Liver (tissue), 3 donors: Measurements from ENCODE around the gene TYSND1.

Experiments
- EGR1 ChIP-seq, 2 donors: IDR thresholded peaks; 2 replicates each; pipeline ENCODE4 v1.6.1; 2016 to 2018; ENCODE audit warnings: antibody characterized with exemption in 2 of 2, low read depth in 2 of 2
- FOXA1 ChIP-seq: IDR thresholded peaks from 2 replicates; pipeline ENCODE4 v1.6.1; 2016; ENCODE audit warnings: antibody characterized with exemption
- GABPA ChIP-seq, 2 donors: IDR thresholded peaks in 1 of 2; conservative IDR thresholded peaks in 1 of 2; 2 replicates each; pipeline ENCODE4 v1.6.1; 2016; ENCODE audit warnings: antibody characterized with exemption in 2 of 2, mild to moderate bottlenecking in 1 of 2, moderate library complexity in 1 of 2
- NR2F2 ChIP-seq: IDR thresholded peaks from 2 replicates; pipeline ENCODE4 v1.6.1; 2016; ENCODE audit warnings: antibody characterized with exemption
- RAD21 ChIP-seq, 2 donors: IDR thresholded peaks; 2 replicates each; pipeline ENCODE4 v1.6.1; 2016; ENCODE audit warnings: antibody characterized with exemption in 2 of 2, mild to moderate bottlenecking in 2 of 2
- RXRA ChIP-seq, 2 donors: IDR thresholded peaks; 2 replicates each; pipeline ENCODE4 v1.6.1; 2017 to 2018; ENCODE audit warnings: antibody characterized with exemption in 2 of 2, mild to moderate bottlenecking in 1 of 2
- SP1 ChIP-seq: IDR thresholded peaks from 2 replicates; pipeline ENCODE4 v1.6.1; 2018; ENCODE audit warnings: antibody characterized with exemption, mild to moderate bottlenecking
- TAF1 ChIP-seq: conservative IDR thresholded peaks from 2 replicates; pipeline ENCODE4 v1.6.1; 2016; ENCODE audit warnings: antibody characterized with exemption, mild to moderate bottlenecking
- YY1 ChIP-seq: IDR thresholded peaks from 2 replicates; pipeline ENCODE4 v1.6.1; 2016; ENCODE audit warnings: antibody characterized with exemption, mild to moderate bottlenecking
- TF ChIP-seq, protein P1 (sequence below): fragments of 150-350 bp; IDR thresholded peaks from 2 replicates; pipeline ENCODE4 v1.5.1; 2017; ENCODE audit warnings: improper control_type of control experiment, low read depth, low read length; ENCODE audit not compliant: missing input control
- TF ChIP-seq, protein P2 (sequence below): IDR thresholded peaks from 2 replicates; pipeline ENCODE4 v1.6.1; 2016; ENCODE audit warnings: antibody characterized with exemption, mild to moderate bottlenecking
- TF ChIP-seq, protein P3 (sequence below): IDR thresholded peaks from 2 replicates; pipeline ENCODE4 v1.6.1; 2016; ENCODE audit warnings: antibody characterized with exemption
- TF ChIP-seq, protein P4 (sequence below): IDR thresholded peaks from 2 replicates; pipeline ENCODE4 v1.6.1; 2016; ENCODE audit warnings: antibody characterized with exemption
- TF ChIP-seq, protein P5 (sequence below): IDR thresholded peaks from 2 replicates; pipeline ENCODE4 v1.6.1; 2016; ENCODE audit warnings: antibody characterized with exemption
- donor health status: healthy.
- donor health status: healthy.

DNA sequence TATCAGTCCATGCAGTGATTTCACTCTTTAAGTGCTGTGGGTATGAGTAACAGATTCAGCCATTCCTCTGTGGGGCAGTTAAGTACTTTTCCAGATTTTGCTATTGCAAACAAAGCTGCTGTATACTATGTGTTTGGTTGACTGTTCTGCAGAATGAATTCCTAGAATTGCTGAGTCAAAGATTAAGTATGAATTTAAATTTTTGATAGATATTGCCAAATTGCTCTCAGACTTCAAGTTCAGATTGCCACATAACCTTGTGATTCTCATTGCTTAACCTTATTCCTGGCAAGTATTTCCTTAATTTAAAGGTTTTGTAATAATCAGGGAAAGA lies 45.4 kb upstream of the TYSND1 start:
- TF ChIP-seq, protein P1, sequence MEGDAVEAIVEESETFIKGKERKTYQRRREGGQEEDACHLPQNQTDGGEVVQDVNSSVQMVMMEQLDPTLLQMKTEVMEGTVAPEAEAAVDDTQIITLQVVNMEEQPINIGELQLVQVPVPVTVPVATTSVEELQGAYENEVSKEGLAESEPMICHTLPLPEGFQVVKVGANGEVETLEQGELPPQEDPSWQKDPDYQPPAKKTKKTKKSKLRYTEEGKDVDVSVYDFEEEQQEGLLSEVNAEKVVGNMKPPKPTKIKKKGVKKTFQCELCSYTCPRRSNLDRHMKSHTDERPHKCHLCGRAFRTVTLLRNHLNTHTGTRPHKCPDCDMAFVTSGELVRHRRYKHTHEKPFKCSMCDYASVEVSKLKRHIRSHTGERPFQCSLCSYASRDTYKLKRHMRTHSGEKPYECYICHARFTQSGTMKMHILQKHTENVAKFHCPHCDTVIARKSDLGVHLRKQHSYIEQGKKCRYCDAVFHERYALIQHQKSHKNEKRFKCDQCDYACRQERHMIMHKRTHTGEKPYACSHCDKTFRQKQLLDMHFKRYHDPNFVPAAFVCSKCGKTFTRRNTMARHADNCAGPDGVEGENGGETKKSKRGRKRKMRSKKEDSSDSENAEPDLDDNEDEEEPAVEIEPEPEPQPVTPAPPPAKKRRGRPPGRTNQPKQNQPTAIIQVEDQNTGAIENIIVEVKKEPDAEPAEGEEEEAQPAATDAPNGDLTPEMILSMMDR = no peak
- TF ChIP-seq, protein P2, sequence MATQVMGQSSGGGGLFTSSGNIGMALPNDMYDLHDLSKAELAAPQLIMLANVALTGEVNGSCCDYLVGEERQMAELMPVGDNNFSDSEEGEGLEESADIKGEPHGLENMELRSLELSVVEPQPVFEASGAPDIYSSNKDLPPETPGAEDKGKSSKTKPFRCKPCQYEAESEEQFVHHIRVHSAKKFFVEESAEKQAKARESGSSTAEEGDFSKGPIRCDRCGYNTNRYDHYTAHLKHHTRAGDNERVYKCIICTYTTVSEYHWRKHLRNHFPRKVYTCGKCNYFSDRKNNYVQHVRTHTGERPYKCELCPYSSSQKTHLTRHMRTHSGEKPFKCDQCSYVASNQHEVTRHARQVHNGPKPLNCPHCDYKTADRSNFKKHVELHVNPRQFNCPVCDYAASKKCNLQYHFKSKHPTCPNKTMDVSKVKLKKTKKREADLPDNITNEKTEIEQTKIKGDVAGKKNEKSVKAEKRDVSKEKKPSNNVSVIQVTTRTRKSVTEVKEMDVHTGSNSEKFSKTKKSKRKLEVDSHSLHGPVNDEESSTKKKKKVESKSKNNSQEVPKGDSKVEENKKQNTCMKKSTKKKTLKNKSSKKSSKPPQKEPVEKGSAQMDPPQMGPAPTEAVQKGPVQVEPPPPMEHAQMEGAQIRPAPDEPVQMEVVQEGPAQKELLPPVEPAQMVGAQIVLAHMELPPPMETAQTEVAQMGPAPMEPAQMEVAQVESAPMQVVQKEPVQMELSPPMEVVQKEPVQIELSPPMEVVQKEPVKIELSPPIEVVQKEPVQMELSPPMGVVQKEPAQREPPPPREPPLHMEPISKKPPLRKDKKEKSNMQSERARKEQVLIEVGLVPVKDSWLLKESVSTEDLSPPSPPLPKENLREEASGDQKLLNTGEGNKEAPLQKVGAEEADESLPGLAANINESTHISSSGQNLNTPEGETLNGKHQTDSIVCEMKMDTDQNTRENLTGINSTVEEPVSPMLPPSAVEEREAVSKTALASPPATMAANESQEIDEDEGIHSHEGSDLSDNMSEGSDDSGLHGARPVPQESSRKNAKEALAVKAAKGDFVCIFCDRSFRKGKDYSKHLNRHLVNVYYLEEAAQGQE = no peak
- TF ChIP-seq, protein P3, sequence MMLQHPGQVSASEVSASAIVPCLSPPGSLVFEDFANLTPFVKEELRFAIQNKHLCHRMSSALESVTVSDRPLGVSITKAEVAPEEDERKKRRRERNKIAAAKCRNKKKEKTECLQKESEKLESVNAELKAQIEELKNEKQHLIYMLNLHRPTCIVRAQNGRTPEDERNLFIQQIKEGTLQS = no peak
- TF ChIP-seq FOXA1 (no peak), RAD21 (IDR thresholded peaks at IDR 0.05) (no peak), YY1 (no peak), RXRA (IDR thresholded peaks at IDR 0.05) (peak in 1 of 2 donors; percentile 10), SP1 (no peak), NR2F2 (no peak), EGR1 (IDR thresholded peaks at IDR 0.05; ENCODE audit: low read depth in 2 of 2) (no peak), GABPA (IDR thresholded peaks at IDR 0.05 in 1 of 2, conservative IDR thresholded peaks at IDR 0.05 in 1 of 2) (no peak), TAF1 (no peak)
- TF ChIP-seq, protein P4, sequence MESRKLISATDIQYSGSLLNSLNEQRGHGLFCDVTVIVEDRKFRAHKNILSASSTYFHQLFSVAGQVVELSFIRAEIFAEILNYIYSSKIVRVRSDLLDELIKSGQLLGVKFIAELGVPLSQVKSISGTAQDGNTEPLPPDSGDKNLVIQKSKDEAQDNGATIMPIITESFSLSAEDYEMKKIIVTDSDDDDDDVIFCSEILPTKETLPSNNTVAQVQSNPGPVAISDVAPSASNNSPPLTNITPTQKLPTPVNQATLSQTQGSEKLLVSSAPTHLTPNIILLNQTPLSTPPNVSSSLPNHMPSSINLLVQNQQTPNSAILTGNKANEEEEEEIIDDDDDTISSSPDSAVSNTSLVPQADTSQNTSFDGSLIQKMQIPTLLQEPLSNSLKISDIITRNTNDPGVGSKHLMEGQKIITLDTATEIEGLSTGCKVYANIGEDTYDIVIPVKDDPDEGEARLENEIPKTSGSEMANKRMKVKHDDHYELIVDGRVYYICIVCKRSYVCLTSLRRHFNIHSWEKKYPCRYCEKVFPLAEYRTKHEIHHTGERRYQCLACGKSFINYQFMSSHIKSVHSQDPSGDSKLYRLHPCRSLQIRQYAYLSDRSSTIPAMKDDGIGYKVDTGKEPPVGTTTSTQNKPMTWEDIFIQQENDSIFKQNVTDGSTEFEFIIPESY = no peak
- TF ChIP-seq, protein P5, sequence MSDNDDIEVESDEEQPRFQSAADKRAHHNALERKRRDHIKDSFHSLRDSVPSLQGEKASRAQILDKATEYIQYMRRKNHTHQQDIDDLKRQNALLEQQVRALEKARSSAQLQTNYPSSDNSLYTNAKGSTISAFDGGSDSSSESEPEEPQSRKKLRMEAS = no peak
